Right ventricle myocardium superior (tissue), 1 donor: ENCODE data around the gene CCNI. TPM values are rescaled to one million over a fixed set of nuclear protein-coding genes. Genes with fewer than 3 reads are reported as not detected.
"Not testable (repeated sequence)": the region's sequence is repeated elsewhere in the genome, so short reads cannot be mapped to it uniquely, and the experiment has no call there.

Source experiments
- ATAC-seq: fragments of 200-7000 bp; cut with Tn5 transposase; one replicate; pipeline ENCODE4 v1.9.1; 2020; ENCODE audit warnings: mild to moderate bottlenecking; ENCODE audit not compliant: poor library complexity
- DNase-seq: peaks from one replicate; pipeline ENCODE4 v3.0.0-alpha.2; 2020
- intact Hi-C: fragments of 100-400 bp; cut with DNase I; formaldehyde crosslinking; loops from one replicate; pipeline ENCODE4 v1.11.2; 2022
- total RNA-seq: library from RNA; stranded (reverse); fragmentation: NEBNext Ultra II Directional; extraction: Animal tissue kit (Norgen Biotek cat#: 25700); gene quantifications from one replicate; pipeline ENCODE4 v1.2.1, GENCODE V29; 2021
- donor health status: DM: no; HTN: yes; CAD: no; lungs with severe emphysema.

The CCNI gene
- total RNA-seq, 1 donor from 2014 or later, result 242 TPM

- no peak for ATAC-seq
- intact Hi-C loops, result no loop called here
- DNase-seq, result no peak
Observed at GRCh38 chr4:77045490-77045889, 30.3 kb downstream of the CCNI start.

GRCh38 chr4:77044461-77045150, 31.2 kb downstream of the CCNI start:
- ATAC-seq, result peak; percentile 36
- no peak for DNase-seq
- intact Hi-C loops, result no loop called here

GRCh38 chr4:77043507-77044136, 32.2 kb downstream of the CCNI start:
- DNase-seq (no peak), ATAC-seq (peak; percentile 72)
- intact Hi-C loops, result no loop called here

- intact Hi-C loops, result no loop called here
- ATAC-seq (no peak), DNase-seq (no peak)
Observed at GRCh38 chr4:77040854-77041725, 34.7 kb downstream of the CCNI start.

- intact Hi-C loops, result no loop called here
- DNase-seq (no peak), ATAC-seq (no peak)
Observed at GRCh38 chr4:77040270-77040669, 35.5 kb downstream of the CCNI start.

- DNase-seq (no peak), ATAC-seq (no peak)
- intact Hi-C loops, result no loop called here
Observed at GRCh38 chr4:77039796-77040195, 36.0 kb downstream of the CCNI start.

GRCh38 chr4:77037736-77038135, 38.1 kb downstream of the CCNI start:
- DNase-seq, result no peak
- intact Hi-C loops, result no loop called here

GRCh38 chr4:77037168-77037567, 38.6 kb downstream of the CCNI start:
- intact Hi-C loops, DNase-seq, ATAC-seq: not testable (repeated sequence)

More at GRCh38 chr4:77037736-77038135, 38.1 kb downstream of the CCNI start:
- no peak for ATAC-seq

- DNase-seq (no peak), ATAC-seq (no peak)
- intact Hi-C loops, result no loop called here
Observed at GRCh38 chr4:77036206-77036605, 39.6 kb downstream of the CCNI start.

- ATAC-seq (no peak), DNase-seq (no peak)
- intact Hi-C loops, result no loop called here
Observed at GRCh38 chr4:77035153-77035552, 40.6 kb downstream of the CCNI start.

- ATAC-seq (no peak), DNase-seq (no peak)
- intact Hi-C loops, result no loop called here
Observed at GRCh38 chr4:77031544-77031943, 44.2 kb downstream of the CCNI start.

- ATAC-seq, intact Hi-C loops, DNase-seq: not testable (repeated sequence)
Observed at GRCh38 chr4:77029757-77030156, 46.0 kb downstream of the CCNI start.

- intact Hi-C loops, result no loop called here
- no peak for DNase-seq
Observed at GRCh38 chr4:77028246-77028645, 47.5 kb downstream of the CCNI start.

GRCh38 chr4:77026322-77026704, 49.5 kb downstream of the CCNI start:
- intact Hi-C loops, result no loop called here
- DNase-seq (no peak), ATAC-seq (no peak)

More at GRCh38 chr4:77028246-77028645, 47.5 kb downstream of the CCNI start:
- ATAC-seq, result no peak

GRCh38 chr4:77025643-77026321, 50.0 kb downstream of the CCNI start:
- intact Hi-C loops, result no loop called here
- DNase-seq, result no peak
- ATAC-seq, result no peak

GRCh38 chr4:77023920-77024319, 51.9 kb downstream of the CCNI start:
- DNase-seq (no peak), ATAC-seq (no peak)
- intact Hi-C loops, result no loop called here

- intact Hi-C loops, result no loop called here
- DNase-seq (no peak), ATAC-seq (no peak)
Observed at GRCh38 chr4:77022560-77023179, 53.1 kb downstream of the CCNI start.

GRCh38 chr4:77021614-77022089, 54.1 kb downstream of the CCNI start:
- intact Hi-C loops, result no loop called here
- ATAC-seq, result peak; percentile 63
- no peak for DNase-seq
